DMS53 treated with DMSO at 0.1 percent for 48 hours (cell line): ENCODE data around the gene SYCN.
A peak's percentile ranks its signal among the peaks of the same experiment; 100 is the strongest.
"Not testable (repeated sequence)": the region's sequence is repeated elsewhere in the genome, so short reads cannot be mapped to it uniquely, and the experiment has no call there.

Experiments used
- DNase-seq: peaks from one replicate; lab custom pipeline; 2025; ENCODE audit not compliant: unreplicated experiment; lab: John Stamatoyannopoulos, UW

The SYCN gene

GRCh38 chr19:39230096-39230764 is 26.2 kb upstream of the SYCN start:
- DNase-seq, result no peak

GRCh38 chr19:39224910-39225309 is 20.8 kb upstream of the SYCN start:
- no peak for DNase-seq

- no peak for DNase-seq
Observed at GRCh38 chr19:39223703-39224279, 19.7 kb upstream of the SYCN start.

- not testable (repeated sequence) for DNase-seq
Observed at GRCh38 chr19:39219108-39219507, 15.0 kb upstream of the SYCN start.

- no peak for DNase-seq
Observed at GRCh38 chr19:39218230-39219007, 14.4 kb upstream of the SYCN start.

GRCh38 chr19:39217094-39217493 is 13.0 kb upstream of the SYCN start:
- no peak for DNase-seq

GRCh38 chr19:39215323-39215722 is 11.3 kb upstream of the SYCN start:
- DNase-seq, result not testable (repeated sequence)

- DNase-seq, result no peak
Observed at GRCh38 chr19:39212375-39212742, 8.3 kb upstream of the SYCN start.

- no peak for DNase-seq
Observed at GRCh38 chr19:39211731-39212374, 7.8 kb upstream of the SYCN start.

GRCh38 chr19:39209196-39209595 is 5.1 kb upstream of the SYCN start:
- DNase-seq, result no peak

GRCh38 chr19:39208175-39208795 is 4.2 kb upstream of the SYCN start:
- no peak for DNase-seq

- DNase-seq, result no peak
Observed at GRCh38 chr19:39207293-39207836, 3.3 kb upstream of the SYCN start.

- no peak for DNase-seq
Observed at GRCh38 chr19:39206122-39206521, 2.1 kb upstream of the SYCN start.

- no peak for DNase-seq
Observed at GRCh38 chr19:39205449-39205764, 1.3 kb upstream of the SYCN start.

- no peak for DNase-seq
Observed at GRCh38 chr19:39202998-39203355, 1.1 kb downstream of the SYCN start.

- DNase-seq, result no peak
Observed at GRCh38 chr19:39200803-39201115, 3.3 kb downstream of the SYCN start.

- no peak for DNase-seq
Observed at GRCh38 chr19:39200066-39200802, 3.8 kb downstream of the SYCN start.

- DNase-seq, result peak; percentile 41
Observed at GRCh38 chr19:39199025-39199424, 5.0 kb downstream of the SYCN start.

- DNase-seq, result no peak
Observed at GRCh38 chr19:39197808-39198207, 6.3 kb downstream of the SYCN start.

GRCh38 chr19:39196860-39197562 is 7.1 kb downstream of the SYCN start, which contains the start of gene NCCRP1:
NCCRP1 (plus strand) TSS chr19:39196964; CDS start chr19:39196983, 19 bp downstream.
- no peak for DNase-seq
